ENCODE measurements around the gene COL13A1.

- TF ChIP-seq CTCF (IDR thresholded peaks at IDR 0.05): no peak
- no peak for TF ChIP-seq POLR2A (IDR thresholded peaks at IDR 0.05)
These were observed 49.6 kb downstream of the COL13A1 start for GRCh38 chr10:69851306-69851705.
